ENCODE results near the gene DENND6B. TPM values are rescaled to one million over a fixed set of nuclear protein-coding genes. Genes with fewer than 3 reads are reported as not detected.
A peak's percentile ranks its signal among the peaks of the same experiment; 100 is the strongest.

The DENND6B gene
- polyA plus RNA-seq, 1 experiment: 8.2 TPM

GRCh38 chr22:50305923-50306566 is 20.8 kb downstream of the DENND6B start:
- ChIA-PET POLR2A (interaction anchor here (0.6 kb wide), 1 partner anchor 14 kb away, joined by 3 read pairs; no protein-coding TSS in a partner anchor), CTCF (interaction anchor here (0.7 to 7.4 kb wide), 8 partner anchors 13 to 67 kb away, joined by 3 to 38 read pairs (median 9); partner anchors contain the start of gene DENND6B)
- Histone ChIP-seq H3K4me3 (ENCODE audit: low read depth, low read length) (peak overlapping the region; percentile 98), H3K36me3 (ENCODE audit: control insufficient read depth, insufficient read depth, low read length) (peaks cover 17% of the 10 kb centered on the region), H3K27me3 (ENCODE audit: control insufficient read depth, insufficient read depth, low read length) (no peaks in the 10 kb centered on the region)
- no peak for TF ChIP-seq CTCF (IDR thresholded peaks at IDR 0.05; ENCODE audit: insufficient read depth, low read depth, low read length)
- DNase-seq (ENCODE audit: low read depth): peak; percentile 77

GRCh38 chr22:50305393-50305922 is 21.4 kb downstream of the DENND6B start:
- Histone ChIP-seq H3K4me3 (ENCODE audit: low read depth, low read length) (peak overlapping the region; percentile 98), H3K27me3 (ENCODE audit: control insufficient read depth, insufficient read depth, low read length) (no peaks in the 10 kb centered on the region), H3K36me3 (ENCODE audit: control insufficient read depth, insufficient read depth, low read length) (peaks cover 20% of the 10 kb centered on the region)
- TF ChIP-seq CTCF (IDR thresholded peaks at IDR 0.05; ENCODE audit: insufficient read depth, low read depth, low read length): no peak
- DNase-seq (ENCODE audit: low read depth): no peak
- POLR2A ChIA-PET: interaction anchor here (0.6 kb wide), 1 partner anchor 13 kb away, joined by 3 read pairs; no protein-coding TSS in a partner anchor
- CTCF ChIA-PET: interaction anchor here (0.7 to 7.4 kb wide), 9 partner anchors 12 to 67 kb away, joined by 3 to 38 read pairs (median 6); partner anchors contain the start of gene DENND6B

GRCh38 chr22:50304528-50305392 is 22.1 kb downstream of the DENND6B start:
- no peak for TF ChIP-seq CTCF (IDR thresholded peaks at IDR 0.05; ENCODE audit: insufficient read depth, low read depth, low read length)
- peak overlapping the region; percentile 98 for H3K4me3 ChIP-seq (ENCODE audit: low read depth, low read length)
- DNase-seq (ENCODE audit: low read depth): no peak
- H3K27me3 ChIP-seq (ENCODE audit: control insufficient read depth, insufficient read depth, low read length): no peaks in the 10 kb centered on the region
- H3K36me3 ChIP-seq (ENCODE audit: control insufficient read depth, insufficient read depth, low read length): peaks cover 24% of the 10 kb centered on the region
- POLR2A ChIA-PET: no interaction called here
- CTCF ChIA-PET: interaction anchor here (1.0 to 7.4 kb wide), 6 partner anchors 12 to 96 kb away, joined by 3 to 38 read pairs (median 17); partner anchors contain the start of gene DENND6B

- no peak for DNase-seq (ENCODE audit: low read depth)
- POLR2A ChIA-PET: interaction anchor here (0.6 kb wide), 1 partner anchor 177 kb away, joined by 3 read pairs; no protein-coding TSS in a partner anchor
These were observed 22.8 kb downstream of the DENND6B start for GRCh38 chr22:50303848-50304527.

More at GRCh38 chr22:50303848-50304527, 22.8 kb downstream of the DENND6B start:
- CTCF ChIA-PET: interaction anchor here (0.7 to 7.4 kb wide), 7 partner anchors 11 to 95 kb away, joined by 3 to 38 read pairs (median 14); partner anchors contain the start of gene DENND6B
- 0 out of 2 replicates have a peak, but pooled peaks have one; percentile 15 for TF ChIP-seq CTCF (IDR thresholded peaks at IDR 0.05; ENCODE audit: insufficient read depth, low read depth, low read length)
- Histone ChIP-seq H3K27me3 (ENCODE audit: control insufficient read depth, insufficient read depth, low read length) (no peaks in the 10 kb centered on the region), H3K4me3 (ENCODE audit: low read depth, low read length) (peak overlapping the region; percentile 3), H3K36me3 (ENCODE audit: control insufficient read depth, insufficient read depth, low read length) (peaks cover 24% of the 10 kb centered on the region)
